HCT116 (cell line): Measurements from ENCODE around the gene FDXACB1. TPM values are rescaled to one million over a fixed set of nuclear protein-coding genes. Genes with fewer than 3 reads are reported as not detected.
A peak's percentile ranks its signal among the peaks of the same experiment; 100 is the strongest.

Experiments
- ATAC-seq: fragments of 200-7000 bp; cut with Tn5 transposase; 2 replicates; pipeline ENCODE4 v1.9.1; 2020; ENCODE audit warnings: mild to moderate bottlenecking, moderate library complexity
- BruUV-seq: library from RNA; stranded (reverse); fragments of 400-500 nt; replicated peaks from 2 replicates; lab custom pipeline; 2021; lab: Mats Ljungman, UMichigan
- CTCF ChIA-PET: fragments of 300-600 bp; sonication (Branson Sonifier 250); formaldehyde crosslinking; loops from one replicate; lab custom pipeline; 2021; ENCODE audit warnings: antibody characterized with exemption; lab: Charles Lee
- POLR2A ChIA-PET: fragments of 300-600, 350-600 bp; sonication (Branson Sonifier 250); formaldehyde crosslinking; loops from one replicate; lab custom pipeline; 2021; ENCODE audit warnings: antibody characterized with exemption; lab: Charles Lee
- RAD21 ChIA-PET, 2 experiments: fragments of 300-600 bp; sonication (Branson Sonifier 250); formaldehyde crosslinking; loops; one replicate each; lab custom pipeline; 2023; ENCODE audit warnings: low total read pairs in 2 of 2; ENCODE audit not compliant: uncharacterized antibody in 2 of 2, unreplicated experiment in 2 of 2, low non-redundant PET in 1 of 2; lab: Charles Lee
- DNase-seq: peaks from one replicate; pipeline ENCODE4 v3.0.0-alpha.2; 2010; ENCODE audit warnings: low read depth, low spot score
- H2AFZ ChIP-seq: fragments of 200-600 bp; shearing (Covaris generic), sonication (generic); 2 replicates; pipeline ENCODE4 v1.6.1; 2017; ENCODE audit warnings: low read depth, mixed run types, mixed read lengths, antibody characterized with exemption, low read length; ENCODE audit not compliant: poor library complexity, severe bottlenecking
- H3K27ac ChIP-seq: 2 replicates; pipeline ENCODE4 v1.5.1; 2012; ENCODE audit warnings: low read depth, low read length
- H3K27me3 ChIP-seq: fragments of 200-600 bp; sonication (generic); 2 replicates; pipeline ENCODE4 v1.6.1; 2016; ENCODE audit warnings: mixed run types, low read length, mixed read lengths; ENCODE audit not compliant: insufficient read depth
- H3K36me3 ChIP-seq, 2 experiments: fragments of 200-500 bp in 1 of 2; fragments of 200-600 bp in 1 of 2; sonication (Bioruptor generic) in 1 of 2; sonication (generic) in 1 of 2; 2 replicates each; pipeline versions ENCODE4 v1.5.1 to v1.6.1; 2014 to 2016; ENCODE audit warnings: low read length in 2 of 2, inconsistent platforms in 1 of 2, mixed read lengths in 1 of 2, mixed run types in 1 of 2; ENCODE audit not compliant: insufficient read depth in 2 of 2, control insufficient read depth in 1 of 2
- H3K4me1 ChIP-seq, 2 experiments: fragments of 200-600 bp in 1 of 2; sonication (generic) in 1 of 2; 2 replicates each; pipeline versions ENCODE4 v1.5.1 to v1.6.1; 2012 to 2017; ENCODE audit warnings: low read length in 2 of 2, inconsistent platforms in 1 of 2, mild to moderate bottlenecking in 1 of 2, mixed read lengths in 1 of 2, mixed run types in 1 of 2, moderate library complexity in 1 of 2; ENCODE audit not compliant: insufficient read depth in 2 of 2, control insufficient read depth in 1 of 2
- H3K4me2 ChIP-seq: fragments of 200-600 bp; sonication (generic); 2 replicates; pipeline ENCODE4 v1.6.1; 2017; ENCODE audit warnings: mixed run types, low read length, mixed read lengths
- H3K4me3 ChIP-seq, 2 experiments: fragments of 200-600 bp in 1 of 2; sonication (generic) in 1 of 2; replicated peaks in 1 of 2; 2 replicates each; pipeline ENCODE4 v1.5.1; 2011 to 2016; ENCODE audit warnings: low read length in 2 of 2, control low read depth in 1 of 2, low read depth in 1 of 2, mild to moderate bottlenecking in 1 of 2, mixed read lengths in 1 of 2, mixed run types in 1 of 2
- H3K79me2 ChIP-seq: fragments of 200-600 bp; sonication (generic); 2 replicates; pipeline ENCODE4 v1.6.1; 2017; ENCODE audit warnings: mild to moderate bottlenecking, mixed run types, low read length, moderate library complexity, mixed read lengths; ENCODE audit not compliant: insufficient read depth
- H3K9ac ChIP-seq: fragments of 200-600 bp; sonication (generic); 2 replicates; pipeline ENCODE4 v1.6.1; 2016; ENCODE audit warnings: low read length, mixed read lengths
- H3K9me2 ChIP-seq: fragments of 200-600 bp; sonication (generic), shearing (Covaris generic); 2 replicates; pipeline ENCODE4 v1.6.1; 2017; ENCODE audit warnings: mixed run types, mild to moderate bottlenecking, moderate library complexity; ENCODE audit not compliant: insufficient read depth
- H3K9me3 ChIP-seq, 2 experiments: fragments of 200-500 bp in 1 of 2; fragments of 200-600 bp in 1 of 2; sonication (Bioruptor generic) in 1 of 2; sonication (generic) in 1 of 2; 2 replicates each; pipeline ENCODE4 v1.6.1; 2014 to 2017; ENCODE audit warnings: low read length in 2 of 2, mixed read lengths in 2 of 2, inconsistent platforms in 1 of 2, low read depth in 1 of 2, mild to moderate bottlenecking in 1 of 2, mixed run types in 1 of 2, moderate library complexity in 1 of 2; ENCODE audit not compliant: control insufficient read depth in 1 of 2, insufficient read depth in 1 of 2
- H4K20me1 ChIP-seq: fragments of 200-600 bp; sonication (generic), shearing (Covaris generic); 2 replicates; pipeline ENCODE4 v1.6.1; 2017; ENCODE audit warnings: mixed run types, mild to moderate bottlenecking, moderate library complexity; ENCODE audit not compliant: insufficient read depth
- ATF3 ChIP-seq: IDR thresholded peaks from 2 replicates; pipeline ENCODE4 v1.6.1; 2012
- FOSL1 ChIP-seq: IDR thresholded peaks from 2 replicates; pipeline ENCODE4 v1.6.1; 2012; ENCODE audit warnings: low read depth
- POLR2A ChIP-seq: IDR thresholded peaks from 2 replicates; pipeline ENCODE4 v1.7.0; 2011; ENCODE audit warnings: borderline replicate concordance; ENCODE audit not compliant: insufficient read depth, insufficient read length; ENCODE audit errors: extremely low read depth
- POLR2AphosphoS5 ChIP-seq: IDR thresholded peaks from 2 replicates; pipeline ENCODE4 v1.6.1; 2011; ENCODE audit warnings: mild to moderate bottlenecking, low read depth, low read length, moderate library complexity
- REST ChIP-seq: IDR thresholded peaks from 2 replicates; pipeline ENCODE4 v1.6.1; 2012; ENCODE audit warnings: low read depth
- ZFX ChIP-seq: fragments of 450-650 bp; IDR thresholded peaks from 2 replicates; pipeline ENCODE4 v1.6.1; 2017
- intact Hi-C: fragments of 100-400 bp; cut with micrococcal nuclease; formaldehyde crosslinking; loops from 2 replicates; pipeline ENCODE4 v1.10.0; 2022
- total RNA-seq: library from RNA; stranded (reverse); gene quantifications from one replicate; pipeline ENCODE4 v1.2.1, GENCODE V29; 2021; ENCODE audit not compliant: unreplicated experiment
- TF ChIP-seq, protein P1 (sequence below): IDR thresholded peaks from 2 replicates; pipeline ENCODE4 v1.6.1; 2012

Gene FDXACB1
- total RNA-seq, 1 experiment from 2014 or later: 3.8 TPM

- peak overlapping the region; percentile 89 to 90 for H3K4me3 ChIP-seq
- peak overlapping the region; percentile 76; the same call in 1 of the 2 replicates for H3K27ac ChIP-seq
- no peaks in the 10 kb centered on the region for H3K27me3 ChIP-seq
- TF ChIP-seq POLR2AphosphoS5 (no peak), ATF3 (no peak)
- TF ChIP-seq, all 23 proteins: peak for 0
- Histone ChIP-seq H3K79me2 (0 out of 2 replicates have a peak, but pooled peaks cover 9% of the 10 kb centered on the region), H3K4me2 (peak overlapping the region; percentile 90), H3K4me1 (peaks cover 0 to 18% of the 10 kb centered on the region in 2 experiments; a peak in 3 of 4 replicates), H4K20me1 (no peaks in the 10 kb centered on the region), H2AFZ (no peak overlapping the region), H3K9me2 (no peaks in the 10 kb centered on the region), H3K9ac (peak overlapping the region; percentile 66), H3K9me3 (no peaks in the 10 kb centered on the region), H3K36me3 (peaks cover 8 to 11% of the 10 kb centered on the region in 2 experiments; a peak in 3 of 4 replicates)
- no peak for ATAC-seq
- POLR2A ChIA-PET: no interaction called here
- intact Hi-C loops: no loop called here
- no TSS peak for BruUV-seq
- DNase-seq: no peak
- RAD21 ChIA-PET: interaction anchor here in 1 of 2 experiments (0.7 kb wide), 1 partner anchor 53 kb away, joined by 6 read pairs; no protein-coding TSS in a partner anchor
- CTCF ChIA-PET: interaction anchor here (0.9 to 1.5 kb wide), 3 partner anchors 19 to 112 kb away, joined by 3 to 4 read pairs (median 3); no protein-coding TSS in a partner anchor
Observed at GRCh38 chr11:111870113-111870512, 8.9 kb downstream of the FDXACB1 start.

- H3K4me1 ChIP-seq: no peaks in the 10 kb centered on the region
- H3K4me2 ChIP-seq: no peak overlapping the region
- no peaks in the 10 kb centered on the region for H4K20me1 ChIP-seq
- DNase-seq: no peak
- TF ChIP-seq REST (no peak), FOSL1 (no peak), ZFX (no peak), POLR2A (no peak)
- TF ChIP-seq, protein P1, sequence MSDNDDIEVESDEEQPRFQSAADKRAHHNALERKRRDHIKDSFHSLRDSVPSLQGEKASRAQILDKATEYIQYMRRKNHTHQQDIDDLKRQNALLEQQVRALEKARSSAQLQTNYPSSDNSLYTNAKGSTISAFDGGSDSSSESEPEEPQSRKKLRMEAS: no peak
- no peaks in the 10 kb centered on the region for H3K9me2 ChIP-seq
- H3K4me3 ChIP-seq: no peak overlapping the region
- H3K9me3 ChIP-seq: no peaks in the 10 kb centered on the region
- H3K27ac ChIP-seq: no peak overlapping the region
- H3K27me3 ChIP-seq: no peaks in the 10 kb centered on the region
- ATAC-seq: no peak
- intact Hi-C loops: no loop called here
- H3K79me2 ChIP-seq: no peaks in the 10 kb centered on the region
- CTCF ChIA-PET: no interaction called here
- no peak overlapping the region for H2AFZ ChIP-seq
- H3K36me3 ChIP-seq: peaks cover 9 to 19% of the 10 kb centered on the region in 2 experiments; a peak in 3 of 4 replicates
- POLR2A ChIA-PET: no interaction called here
- H3K9ac ChIP-seq: no peak overlapping the region
- no TSS peak for BruUV-seq
- RAD21 ChIA-PET: no interaction called here
Observed at GRCh38 chr11:111860257-111860656, 18.7 kb downstream of the FDXACB1 start.
